OCI-LY1 (cell line): Measurements from ENCODE around the gene TIAM1.

Source experiments
- CTCF ChIP-seq: fragments of 200-600 bp; sonication (generic), shearing (Covaris generic); IDR thresholded peaks from 2 replicates; pipeline ENCODE4 v1.5.1; 2017; ENCODE audit warnings: mild to moderate bottlenecking, antibody characterized with exemption, low read length, moderate library complexity, mixed read lengths
- EZH2 ChIP-seq: fragments of 200-600 bp; sonication (generic), shearing (Covaris generic); IDR thresholded peaks from 2 replicates; pipeline ENCODE4 v1.8.0; 2017; ENCODE audit warnings: borderline replicate concordance, mixed run types, mild to moderate bottlenecking, antibody characterized with exemption, low read length, moderate library complexity, mixed read lengths

GRCh38 chr21:31128234-31128633 lies 215.8 kb downstream of the TIAM1 start:
- TF ChIP-seq CTCF (no peak), EZH2 (no peak)
